Activated CD4-positive, alpha-beta T cell treated with anti-CD3 and anti-CD28 coated beads for 36 hours (primary cell): ENCODE data around the gene LRRN3. TPM values are rescaled to one million over a fixed set of nuclear protein-coding genes. Genes with fewer than 3 reads are reported as not detected.

Experiments
- ATAC-seq: fragments of 200-7000 bp; cut with Tn5 transposase; one replicate; pipeline ENCODE4 v1.10.0; 2021; ENCODE audit warnings: mild to moderate bottlenecking, moderate library complexity
- CTCF ChIA-PET: fragments of 350-600 bp; sonication (Branson Sonifier 250); formaldehyde crosslinking; loops from one replicate; lab custom pipeline; 2021; ENCODE audit warnings: antibody characterized with exemption; lab: Charles Lee
- POLR2A ChIA-PET: fragments of 350-600 bp; sonication (Branson Sonifier 250); formaldehyde crosslinking; loops from one replicate; lab custom pipeline; 2021; ENCODE audit warnings: antibody characterized with exemption, inconsistent platforms; lab: Charles Lee
- DNase-seq: peaks from one replicate; pipeline ENCODE4 v3.0.0-alpha.2; 2020
- H3K27ac Mint-ChIP-seq: one replicate; pipeline ENCODE4 v1.8.0; 2021; ENCODE audit warnings: mixed read lengths
- H3K27me3 Mint-ChIP-seq: one replicate; pipeline ENCODE4 v1.8.0; 2021; ENCODE audit warnings: mixed read lengths
- H3K36me3 Mint-ChIP-seq: one replicate; pipeline ENCODE4 v1.8.0; 2021; ENCODE audit warnings: low read depth, mixed read lengths
- H3K4me1 Mint-ChIP-seq: one replicate; pipeline ENCODE4 v1.8.0; 2021; ENCODE audit warnings: mixed read lengths
- H3K4me3 Mint-ChIP-seq: one replicate; pipeline ENCODE4 v1.8.0; 2021; ENCODE audit warnings: mild to moderate bottlenecking, moderate library complexity, mixed read lengths
- H3K9me3 Mint-ChIP-seq: one replicate; pipeline ENCODE4 v1.8.0; 2021; ENCODE audit warnings: low read depth, mixed read lengths
- intact Hi-C, 2 experiments: fragments of 100-400 bp; cut with DNase I in 1 of 2; cut with micrococcal nuclease in 1 of 2; formaldehyde crosslinking; loops; one replicate each; pipeline versions ENCODE4 v1.14.2 to v1.15.1; 2022 to 2024; cut with DNase I, micrococcal nuclease
- total RNA-seq, 2 experiments: library from RNA; stranded (reverse); gene quantifications; one replicate each; pipeline ENCODE4 v1.2.3, GENCODE V29; 2021

LRRN3 gene
- total RNA-seq, 2 experiments from 2014 or later = 6.7 to 8.0 TPM

DNA sequence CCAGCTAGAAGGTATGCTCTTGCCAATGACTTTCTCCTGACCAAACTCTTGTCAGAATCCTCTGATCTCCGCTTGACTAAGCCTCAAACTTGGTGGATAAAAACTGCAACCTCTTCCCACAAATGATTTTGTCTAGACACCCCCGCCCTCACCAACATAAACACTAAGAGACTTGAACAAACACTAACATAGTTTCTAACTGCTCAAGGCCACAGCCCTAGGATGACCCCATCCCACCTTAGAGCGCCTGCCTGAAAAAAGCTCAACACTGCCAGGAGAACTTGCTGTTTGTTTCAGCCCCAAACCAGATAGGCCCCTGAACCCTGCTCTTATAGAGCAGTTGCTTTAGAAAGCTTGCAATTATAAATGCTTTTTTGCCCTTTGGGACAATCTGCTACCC lies 71.8 kb downstream of the LRRN3 start:
- no peaks in the 10 kb centered on the region for H3K4me1 Mint-ChIP-seq
- H3K27me3 Mint-ChIP-seq = no peaks in the 10 kb centered on the region
- H3K27ac Mint-ChIP-seq = no peak overlapping the region
- ATAC-seq = no peak
- intact Hi-C loops = no loop called here
- no peaks in the 10 kb centered on the region for H3K9me3 Mint-ChIP-seq
- DNase-seq = no peak
- ChIA-PET POLR2A (no interaction called here), CTCF (interaction anchor here (0.6 kb wide), 1 partner anchor 70 kb away, joined by 3 read pairs; no protein-coding TSS in a partner anchor)
- no peak overlapping the region for H3K4me3 Mint-ChIP-seq
- H3K36me3 Mint-ChIP-seq = no peaks in the 10 kb centered on the region

DNA sequence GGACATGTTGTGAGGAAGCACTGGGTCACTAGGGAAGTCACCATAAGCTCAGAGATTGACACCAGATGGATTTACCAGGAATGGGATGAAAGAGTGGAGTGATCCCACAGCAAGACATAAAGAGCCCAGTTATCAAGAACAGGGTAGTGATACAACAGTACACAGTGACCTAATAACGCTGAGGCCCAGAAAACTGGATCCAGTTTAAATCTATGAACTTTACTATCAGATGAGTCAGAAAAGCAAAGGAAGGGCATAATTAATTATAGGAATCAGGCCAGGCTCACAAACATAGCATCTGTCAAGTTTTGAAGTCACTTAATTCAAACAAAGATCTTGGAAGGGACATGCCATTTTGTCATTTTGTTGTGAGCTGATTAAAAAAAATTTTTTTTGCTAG lies 73.5 kb downstream of the LRRN3 start:
- no peak overlapping the region for H3K27ac Mint-ChIP-seq
- no peak overlapping the region for H3K4me3 Mint-ChIP-seq
- ChIA-PET CTCF (no interaction called here), POLR2A (no interaction called here)
- ATAC-seq (no peak), DNase-seq (no peak)
- H3K27me3 Mint-ChIP-seq = no peaks in the 10 kb centered on the region
- intact Hi-C loops = no loop called here
- no peaks in the 10 kb centered on the region for H3K4me1 Mint-ChIP-seq
- H3K9me3 Mint-ChIP-seq = no peaks in the 10 kb centered on the region
- H3K36me3 Mint-ChIP-seq = peaks cover under 1% of the 10 kb centered on the region

DNA sequence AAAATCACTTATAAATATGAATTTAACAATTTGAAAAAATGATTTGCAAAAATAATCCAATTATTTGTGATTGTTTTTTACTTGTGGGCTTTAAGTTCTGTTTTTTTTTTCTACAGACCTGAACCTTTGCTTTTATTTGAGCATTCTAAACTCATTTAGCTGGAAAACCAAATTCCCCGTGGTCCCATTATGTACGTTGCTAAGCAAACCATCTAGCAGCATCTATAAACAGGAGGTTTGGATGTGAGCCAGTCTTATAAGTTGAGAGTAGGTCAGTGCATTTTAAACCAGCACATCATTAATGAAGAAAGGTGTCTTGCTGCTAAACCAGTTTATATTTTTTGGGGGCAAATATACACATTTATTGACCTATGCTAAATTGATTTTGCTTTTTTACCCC lies 77.3 kb downstream of the LRRN3 start:
- H3K9me3 Mint-ChIP-seq = no peaks in the 10 kb centered on the region
- CTCF ChIA-PET = interaction anchor here (0.6 kb wide), 1 partner anchor 243 kb away, joined by 4 read pairs; no protein-coding TSS in a partner anchor
- DNase-seq (no peak), ATAC-seq (no peak)
- no peak overlapping the region for H3K27ac Mint-ChIP-seq
- peaks cover 3% of the 10 kb centered on the region for H3K36me3 Mint-ChIP-seq
- POLR2A ChIA-PET = no interaction called here
- no peak overlapping the region for H3K4me3 Mint-ChIP-seq
- no peaks in the 10 kb centered on the region for H3K4me1 Mint-ChIP-seq
- intact Hi-C loops = no loop called here
- H3K27me3 Mint-ChIP-seq = no peaks in the 10 kb centered on the region

DNA sequence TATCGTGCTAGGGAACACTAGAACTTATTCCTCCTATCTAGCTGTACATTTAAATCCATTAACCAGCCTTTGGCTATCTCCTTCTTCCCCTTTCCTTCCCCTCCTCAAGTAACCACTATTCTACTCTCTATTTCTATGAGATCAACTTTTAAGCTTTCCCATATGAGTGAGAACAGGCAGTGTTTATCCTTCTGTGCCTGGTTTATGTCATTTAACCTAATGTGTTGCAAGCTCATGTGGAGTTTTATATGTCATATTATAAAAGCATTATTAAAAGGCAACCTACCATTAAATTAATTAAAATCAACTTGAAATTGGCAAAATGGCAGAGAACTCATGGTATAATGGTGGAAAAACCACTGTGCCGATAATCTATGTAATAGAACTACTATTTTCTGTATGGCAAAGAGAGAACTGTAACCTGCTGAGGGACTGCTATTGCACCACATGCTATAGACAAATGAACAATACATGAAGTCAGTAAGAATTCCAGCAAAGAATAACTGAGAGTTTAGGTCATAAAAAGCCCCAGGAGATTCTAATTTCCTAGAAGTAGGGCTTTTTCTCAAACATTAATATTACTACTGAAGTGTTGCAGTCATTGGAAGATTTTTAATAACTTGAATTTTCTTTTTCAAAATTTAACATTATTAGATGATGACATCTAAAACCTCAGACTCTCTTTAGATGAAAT lies 81.8 kb downstream of the LRRN3 start:
- H3K9me3 Mint-ChIP-seq = no peaks in the 10 kb centered on the region
- H3K4me3 Mint-ChIP-seq = no peak overlapping the region
- POLR2A ChIA-PET = interaction anchor here (0.5 kb wide), 1 partner anchor 894 kb away, joined by 4 read pairs; no protein-coding TSS in a partner anchor
- H3K27me3 Mint-ChIP-seq = no peaks in the 10 kb centered on the region
- no peak for ATAC-seq
- H3K36me3 Mint-ChIP-seq = peaks cover 3% of the 10 kb centered on the region
- CTCF ChIA-PET = interaction anchor here (0.6 kb wide), 1 partner anchor 18 kb away, joined by 3 read pairs; no protein-coding TSS in a partner anchor
- H3K4me1 Mint-ChIP-seq = peaks cover 10% of the 10 kb centered on the region
- no peak for DNase-seq
- intact Hi-C loops = no loop called here
- H3K27ac Mint-ChIP-seq = no peak overlapping the region

DNA sequence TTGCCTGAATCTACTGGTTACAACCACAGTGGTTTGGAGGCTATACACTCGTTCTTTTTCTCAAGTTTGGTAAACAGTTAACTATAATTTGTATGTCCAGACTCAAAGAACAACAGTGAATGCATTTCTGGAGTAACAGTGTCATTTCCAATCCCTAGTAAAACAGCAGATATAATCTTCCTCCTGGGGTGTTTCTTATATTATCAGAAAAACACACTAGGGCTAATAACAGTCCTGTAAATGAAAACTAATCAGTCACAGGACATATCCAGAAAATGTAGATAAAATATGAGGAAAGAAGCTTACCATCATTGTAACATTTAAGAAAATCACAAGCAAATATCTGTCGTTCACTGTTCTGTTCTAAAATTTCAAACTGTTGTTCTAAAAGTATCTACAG lies 82.6 kb downstream of the LRRN3 start:
- peaks cover 3% of the 10 kb centered on the region for H3K36me3 Mint-ChIP-seq
- no peak for ATAC-seq
- ChIA-PET POLR2A (no interaction called here), CTCF (interaction anchor here (0.8 kb wide), 1 partner anchor 118 kb away, joined by 3 read pairs; no protein-coding TSS in a partner anchor)
- no peak overlapping the region for H3K27ac Mint-ChIP-seq
- H3K9me3 Mint-ChIP-seq = peaks cover under 1% of the 10 kb centered on the region
- no peaks in the 10 kb centered on the region for H3K27me3 Mint-ChIP-seq
- DNase-seq = no peak
- H3K4me3 Mint-ChIP-seq = no peak overlapping the region
- intact Hi-C loops = no loop called here
- H3K4me1 Mint-ChIP-seq = peaks cover 10% of the 10 kb centered on the region

DNA sequence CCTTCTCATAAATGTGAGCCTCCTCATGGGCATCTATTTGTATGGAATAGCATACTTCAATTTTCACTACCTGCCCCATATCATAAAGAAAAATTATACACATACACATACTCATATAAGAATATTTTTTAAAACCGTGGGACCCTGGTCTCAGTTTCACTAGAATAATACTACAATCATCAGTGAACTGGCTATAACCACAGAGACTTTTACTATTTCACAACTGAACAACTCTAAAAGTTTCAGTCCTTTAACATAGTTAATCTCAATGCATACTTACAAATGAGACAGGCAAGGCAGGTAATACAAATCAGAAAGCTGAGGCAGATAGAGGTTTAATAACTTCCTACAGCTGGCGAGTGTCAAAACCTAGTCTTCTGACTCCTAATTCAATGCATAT lies 83.1 kb downstream of the LRRN3 start:
- Mint-ChIP-seq H3K4me3 (no peak overlapping the region), H3K27ac (no peak overlapping the region), H3K9me3 (peaks cover 3% of the 10 kb centered on the region), H3K27me3 (no peaks in the 10 kb centered on the region), H3K36me3 (peaks cover 3% of the 10 kb centered on the region), H3K4me1 (peaks cover 10% of the 10 kb centered on the region)
- POLR2A ChIA-PET = no interaction called here
- DNase-seq = no peak
- intact Hi-C loops = no loop called here
- ATAC-seq = no peak
- CTCF ChIA-PET = interaction anchor here (0.8 kb wide), 1 partner anchor 119 kb away, joined by 3 read pairs; no protein-coding TSS in a partner anchor

DNA sequence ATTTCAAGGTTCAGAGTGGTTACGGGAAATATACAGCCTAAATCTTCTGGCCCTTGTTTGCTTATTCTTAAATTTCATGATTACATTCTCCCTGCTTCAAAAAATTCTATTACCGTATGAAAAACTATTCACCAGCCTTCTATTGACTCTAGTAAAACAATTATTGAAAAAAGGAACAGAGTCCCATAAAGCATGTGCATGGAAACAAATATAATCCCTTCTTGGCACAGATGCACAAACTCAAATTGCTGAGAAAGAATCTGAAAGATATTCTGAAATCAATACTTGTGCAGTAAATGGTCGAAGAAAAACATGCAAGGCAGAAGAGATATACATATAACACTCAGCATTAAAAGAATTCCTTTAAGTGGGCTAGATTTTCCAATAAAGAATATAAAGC lies 83.6 kb downstream of the LRRN3 start:
- no peak overlapping the region for H3K4me3 Mint-ChIP-seq
- ChIA-PET CTCF (no interaction called here), POLR2A (no interaction called here)
- no peak overlapping the region for H3K27ac Mint-ChIP-seq
- no peaks in the 10 kb centered on the region for H3K27me3 Mint-ChIP-seq
- no peak for DNase-seq
- peaks cover 10% of the 10 kb centered on the region for H3K4me1 Mint-ChIP-seq
- ATAC-seq = no peak
- H3K36me3 Mint-ChIP-seq = peaks cover 2% of the 10 kb centered on the region
- intact Hi-C loops = no loop called here
- peaks cover 3% of the 10 kb centered on the region for H3K9me3 Mint-ChIP-seq
